NCI-H128 (cell line): Measurements from ENCODE around the gene RGS12.

ENCODE experiments used
- DNase-seq: peaks from one replicate; lab custom pipeline; 2025; ENCODE audit not compliant: unreplicated experiment; lab: John Stamatoyannopoulos, UW

The RGS12 gene

DNA sequence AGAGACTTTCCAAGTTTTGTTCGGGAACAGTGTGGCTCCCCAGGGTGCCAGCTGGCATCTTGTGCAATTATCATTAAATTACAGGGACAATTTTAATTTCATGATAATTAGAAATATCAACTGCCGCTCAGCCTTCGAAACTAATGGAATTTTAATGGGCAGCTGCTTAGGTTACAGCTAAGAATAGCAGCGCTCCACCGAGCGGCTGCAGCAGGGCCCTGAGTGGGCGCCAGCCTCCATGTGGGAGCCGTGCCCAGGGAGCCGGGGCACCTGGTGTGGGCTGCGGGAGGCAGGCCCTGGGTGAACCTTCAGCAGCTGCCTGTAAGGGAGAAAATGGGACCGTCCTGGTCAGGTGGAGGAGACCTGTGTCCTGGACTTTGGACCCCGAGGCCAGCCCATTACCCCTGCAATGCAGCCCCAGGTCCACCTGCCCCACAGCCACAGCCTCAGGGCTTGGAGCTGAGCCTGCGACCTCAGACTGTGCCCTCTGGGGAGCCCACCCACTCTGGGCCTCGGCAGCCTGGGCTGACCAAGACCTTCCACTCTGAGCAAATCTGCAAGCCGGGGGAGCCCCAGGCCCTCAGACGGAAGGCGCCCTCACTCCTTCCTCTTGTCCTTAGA is 22.7 kb upstream of the RGS12 start:
- DNase-seq = no peak

DNA sequence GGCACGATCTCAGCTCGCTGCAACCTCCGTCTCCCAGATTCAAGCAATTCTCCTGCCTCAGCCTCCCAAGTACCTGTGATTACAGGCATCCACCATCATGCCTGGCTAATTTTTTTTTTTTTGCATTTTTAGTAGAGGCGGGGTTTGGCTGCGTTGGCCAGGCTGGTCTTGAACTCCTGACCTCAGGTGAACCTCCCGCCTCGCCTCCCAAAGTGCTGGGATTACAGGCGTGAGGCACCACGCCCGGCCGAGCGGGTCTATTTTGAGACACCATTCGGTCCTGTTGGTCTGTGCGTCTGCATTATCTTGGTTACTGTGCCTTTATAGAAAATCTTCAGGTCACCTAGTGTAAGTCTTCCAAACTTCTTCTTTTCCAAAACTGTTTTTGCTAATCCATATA is 21.7 kb upstream of the RGS12 start:
- DNase-seq = no peak

DNA sequence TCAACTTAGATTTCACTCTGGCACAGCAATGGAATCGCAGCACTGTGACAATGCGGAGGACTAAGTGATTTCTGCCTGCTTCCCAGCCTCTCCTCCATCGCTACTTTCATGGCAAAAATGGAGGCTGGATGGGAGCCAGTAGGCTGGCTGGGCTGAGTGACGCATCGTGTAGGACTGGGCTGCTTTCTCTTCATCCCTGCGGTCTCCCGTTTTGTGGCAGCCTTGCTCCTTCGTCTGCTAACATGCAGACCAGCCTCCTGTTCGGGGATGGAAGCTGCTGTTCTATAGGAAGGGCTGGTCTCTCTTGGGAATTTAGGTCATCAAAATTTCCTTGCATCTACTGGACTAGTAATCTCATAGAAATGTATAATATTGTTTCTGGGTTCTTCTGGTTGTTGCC is 15.8 kb upstream of the RGS12 start:
- no peak for DNase-seq

DNA sequence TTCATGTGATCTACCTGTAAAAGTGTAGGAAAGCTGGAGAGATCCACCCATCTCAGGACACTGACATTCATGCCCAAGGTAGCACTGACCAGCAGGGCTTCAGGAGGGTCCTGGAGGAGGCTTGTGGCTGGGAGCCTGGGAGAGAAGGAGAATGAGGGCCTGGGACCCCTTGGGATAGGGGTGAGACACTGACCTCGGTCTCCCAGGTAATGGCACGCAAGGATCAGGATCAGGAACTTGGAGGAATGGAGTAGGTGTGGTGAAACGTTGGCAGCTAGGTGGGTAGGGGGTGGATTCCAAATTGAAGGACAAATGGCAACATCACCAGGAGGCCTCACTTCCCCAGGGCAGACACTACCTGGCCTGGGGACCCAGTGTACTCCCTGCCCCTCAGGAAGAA is 12.4 kb upstream of the RGS12 start:
- DNase-seq = no peak

DNA sequence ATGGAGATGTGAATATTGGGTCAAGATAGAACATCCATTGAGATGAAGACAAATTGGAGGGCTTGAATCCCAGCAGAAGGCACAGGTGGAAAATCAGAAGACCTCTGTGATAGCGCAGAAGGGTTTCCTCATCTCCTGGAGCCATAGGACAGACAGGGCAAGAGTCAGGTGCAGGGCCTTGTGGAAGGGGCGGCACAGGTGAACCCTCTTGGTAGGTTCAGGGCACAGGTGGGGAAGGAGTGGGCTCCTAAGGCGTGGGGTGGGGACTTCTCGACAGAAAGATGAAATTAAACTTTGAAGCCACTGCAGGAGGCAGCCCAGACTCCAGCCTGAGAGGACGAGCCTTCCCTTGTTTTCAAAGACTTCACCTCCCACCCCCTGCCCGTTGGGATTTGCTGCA is 9.3 kb upstream of the RGS12 start:
- no peak for DNase-seq

DNA sequence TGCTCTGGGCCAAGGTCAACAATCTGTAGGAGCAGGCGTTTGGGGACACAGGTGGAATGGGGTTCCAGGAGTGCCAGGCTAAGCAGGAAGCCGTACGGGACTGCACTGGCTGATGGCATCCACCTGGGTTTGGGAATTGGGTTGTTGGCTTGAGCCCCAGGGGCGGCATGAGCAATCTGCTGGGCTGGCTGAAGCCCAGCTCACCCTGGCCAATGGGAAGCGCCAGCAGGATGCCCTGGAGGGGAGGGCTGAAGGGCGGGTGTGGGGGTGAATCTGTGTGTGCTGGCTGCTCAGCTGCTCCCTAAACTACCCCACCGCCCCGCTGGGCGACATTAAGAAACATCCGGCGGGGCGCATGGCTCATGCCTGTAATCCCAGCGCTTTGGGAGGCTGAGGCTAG is 8.9 kb upstream of the RGS12 start:
- no peak for DNase-seq

DNA sequence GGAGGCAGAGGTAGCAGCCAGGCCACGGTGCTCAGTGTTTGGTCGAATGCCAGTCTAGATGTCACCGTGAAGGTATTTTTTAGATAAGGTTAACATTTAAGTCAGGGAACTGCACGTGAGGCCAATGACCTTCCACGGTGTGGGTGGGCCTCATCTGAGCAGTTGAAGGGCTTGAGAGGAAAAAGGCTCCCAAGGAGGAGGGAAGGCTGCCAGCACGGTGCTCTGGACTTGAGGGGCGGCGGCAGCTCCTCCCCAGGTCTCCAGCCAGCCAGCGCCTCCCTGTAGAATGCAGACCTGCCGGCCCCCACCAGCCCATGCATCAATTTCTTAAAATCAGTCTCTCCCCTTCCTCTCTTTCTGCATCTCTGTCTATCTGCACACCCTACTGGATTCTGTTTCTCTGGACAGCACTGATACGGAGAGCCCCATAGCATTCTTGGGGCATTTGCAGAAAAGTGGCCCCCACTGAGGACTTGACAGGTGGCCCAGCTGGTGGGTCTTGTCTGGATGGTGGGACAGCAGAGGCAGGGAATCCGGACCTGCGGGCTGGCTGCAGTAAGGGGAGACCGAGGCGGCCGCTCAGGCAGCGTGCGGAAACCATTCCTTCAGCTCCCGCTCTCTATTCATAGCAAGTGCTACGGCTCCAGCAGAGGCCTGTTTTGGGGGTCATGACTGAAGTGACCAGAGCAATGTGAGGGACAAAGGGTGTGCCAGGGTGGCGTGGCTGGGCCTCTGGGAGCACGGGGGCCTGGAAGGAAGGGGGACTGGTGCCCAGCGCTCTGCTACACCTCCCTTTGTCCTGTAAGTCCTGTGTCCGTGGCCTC is 7.9 kb upstream of the RGS12 start:
- DNase-seq = no peak

DNA sequence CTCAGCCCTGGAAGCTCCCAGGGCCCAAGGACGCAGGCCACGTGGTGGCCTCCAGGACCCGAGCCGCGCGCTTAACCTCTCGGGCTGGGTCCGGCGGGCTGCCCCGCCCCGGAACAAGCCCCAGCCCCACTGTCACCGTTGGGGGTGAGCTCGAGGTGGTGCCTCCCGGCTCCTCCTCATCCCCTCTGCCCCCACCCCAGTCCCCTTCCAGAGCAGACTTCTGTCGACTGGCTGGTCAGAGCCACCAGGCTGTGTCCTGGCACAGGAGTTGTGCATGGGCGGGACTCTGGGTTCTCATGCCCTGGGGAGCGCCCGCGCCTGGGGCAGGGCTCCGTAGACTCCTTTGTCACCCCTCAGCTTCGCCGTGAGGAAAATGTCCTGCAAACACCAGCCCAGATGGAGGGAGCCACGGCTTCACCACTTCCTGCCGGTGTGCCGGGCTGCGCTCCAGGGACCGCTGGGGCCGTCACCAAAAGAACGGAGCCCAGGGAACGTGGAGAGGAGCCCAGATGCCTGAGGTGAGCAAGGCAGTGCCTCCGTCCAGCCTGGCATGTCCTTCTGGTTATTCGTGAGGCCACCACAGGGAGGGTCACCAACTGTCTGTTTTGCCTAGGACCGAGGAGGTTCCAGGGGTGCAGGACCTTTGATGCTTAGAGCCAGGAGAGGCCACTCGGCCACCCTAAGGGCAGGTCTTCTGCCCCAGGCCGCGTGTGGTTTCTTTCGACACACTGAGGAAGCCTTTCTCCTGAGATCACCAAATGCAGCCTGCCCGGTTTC is 7.1 kb upstream of the RGS12 start:
- no peak for DNase-seq

DNA sequence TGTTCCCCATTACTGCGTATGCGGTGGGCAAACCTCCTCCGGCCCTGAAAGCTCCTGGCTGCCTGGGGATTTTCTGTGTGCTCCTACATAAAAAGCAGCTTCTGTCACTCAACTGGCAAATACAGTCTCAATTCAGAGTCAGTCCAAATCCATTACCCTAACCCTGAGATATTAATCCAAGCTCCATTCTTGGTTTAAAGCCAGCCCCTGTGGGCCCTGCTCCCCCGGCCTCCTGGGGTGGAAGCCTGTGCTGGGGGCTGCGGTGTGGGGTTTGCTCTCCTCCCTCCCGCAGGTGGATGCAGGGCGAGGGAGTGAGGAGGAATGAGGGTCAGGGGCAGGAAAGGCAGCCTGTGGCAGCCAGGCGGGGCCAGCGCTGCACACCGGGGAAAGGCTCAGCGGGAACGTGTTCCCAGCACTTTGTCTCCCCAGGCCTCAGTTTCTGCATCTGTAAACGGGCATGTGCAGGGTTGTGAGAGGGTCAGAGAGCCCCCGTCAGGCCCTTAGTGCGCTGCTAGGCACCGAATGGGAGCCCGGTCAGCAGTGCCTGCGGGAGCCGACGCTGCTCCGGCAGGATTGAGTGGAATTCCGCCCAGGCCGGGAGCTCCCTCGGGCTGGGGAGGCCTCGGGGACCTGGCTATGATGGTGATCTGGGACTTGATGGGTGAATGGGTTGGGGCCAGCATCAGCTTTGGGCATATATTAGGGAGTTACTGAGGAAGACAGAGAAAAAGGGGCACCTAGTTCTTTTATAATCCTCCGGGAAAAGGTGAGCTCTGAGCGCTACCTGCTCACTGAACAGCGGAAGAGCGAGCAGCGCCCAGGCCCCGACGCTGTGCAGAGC is 6.3 kb upstream of the RGS12 start:
- no peak for DNase-seq

DNA sequence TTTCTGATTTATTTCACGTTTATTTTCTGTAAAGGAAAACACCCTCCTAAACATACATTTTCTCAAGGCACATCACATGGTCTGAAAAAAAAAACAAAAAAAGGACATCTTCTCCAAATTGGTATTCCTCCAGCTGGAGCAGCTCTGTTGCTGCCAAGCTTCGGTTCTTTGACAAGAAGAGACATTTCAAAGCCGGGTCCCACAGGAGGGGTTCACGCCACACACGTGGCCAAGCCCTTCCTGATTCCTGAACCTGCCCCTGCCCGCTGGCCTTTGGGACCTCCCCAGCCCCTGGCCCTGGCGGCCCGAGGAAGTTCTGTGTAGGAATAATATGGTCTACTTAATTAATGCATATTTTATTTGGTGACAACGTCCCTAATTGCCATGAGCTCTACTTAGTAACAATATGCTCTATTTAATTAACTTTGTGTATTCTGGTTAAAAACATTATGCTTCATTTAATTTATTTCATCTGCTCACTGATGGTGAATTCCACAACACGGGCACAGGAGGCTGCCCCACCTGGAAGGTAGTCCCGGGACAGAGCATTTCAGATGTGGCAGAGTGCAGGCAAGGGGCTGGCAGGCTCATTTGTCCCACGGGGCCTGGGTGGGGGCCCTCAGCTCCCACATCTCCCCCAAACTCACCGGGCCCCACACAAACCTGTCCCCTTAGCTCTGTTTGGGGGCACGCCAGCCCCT is 5.4 kb upstream of the RGS12 start:
- no peak for DNase-seq

DNA sequence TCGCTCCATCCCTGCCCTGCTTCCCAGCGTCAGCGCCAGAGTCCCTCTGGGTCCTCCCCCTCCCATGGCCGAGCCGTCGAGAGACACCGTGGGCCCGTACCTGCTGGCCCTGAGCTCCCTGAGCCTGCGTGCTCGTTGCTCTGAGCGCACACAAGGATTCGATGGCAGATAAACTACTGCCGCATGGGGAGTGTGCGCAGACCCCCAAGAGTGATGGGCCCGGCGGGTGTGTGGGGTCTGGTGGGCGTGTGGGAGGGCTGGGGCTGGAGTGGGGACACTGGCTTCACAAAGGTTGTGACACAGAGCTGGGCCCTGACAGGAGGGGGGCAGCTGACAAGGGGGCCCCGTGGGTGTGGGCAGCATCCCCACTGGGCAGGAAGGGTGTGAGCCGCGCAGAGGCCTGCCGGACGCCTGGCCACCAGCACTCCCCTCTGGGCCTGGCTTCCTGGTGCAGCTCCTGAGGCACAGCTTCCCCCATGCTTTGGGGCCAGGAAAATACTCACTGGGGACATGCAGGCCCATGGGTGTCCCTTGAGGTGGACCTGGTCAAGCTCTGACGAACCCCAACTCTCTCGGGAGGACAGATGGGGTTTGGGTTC is 4.8 kb upstream of the RGS12 start:
- no peak for DNase-seq

DNA sequence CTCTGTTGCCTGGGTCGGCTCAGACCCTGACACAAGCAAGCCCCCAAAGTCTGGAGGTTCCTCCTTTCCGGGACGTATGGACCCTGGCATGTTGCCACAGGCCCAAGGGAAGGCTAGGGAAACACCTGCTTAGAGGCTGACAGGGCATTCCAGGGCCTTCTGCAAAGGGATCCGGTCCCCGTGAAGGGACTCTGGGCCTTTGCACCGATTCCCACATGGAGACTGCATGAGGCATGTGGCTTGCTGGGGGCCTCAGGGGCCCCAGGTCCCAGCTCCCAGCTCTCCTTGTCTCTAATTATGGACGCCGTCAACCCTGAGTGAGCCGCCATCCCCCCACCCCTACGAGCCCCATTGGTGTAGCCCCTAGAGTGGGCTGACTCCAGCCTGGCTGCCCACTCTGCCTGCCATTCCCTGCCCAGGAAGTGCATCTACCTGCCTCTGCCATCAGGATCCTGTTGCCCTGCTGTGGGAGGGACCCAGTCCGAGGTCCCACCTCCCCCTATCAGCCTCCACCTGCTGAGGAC is 4.2 kb upstream of the RGS12 start:
- DNase-seq = no peak

DNA sequence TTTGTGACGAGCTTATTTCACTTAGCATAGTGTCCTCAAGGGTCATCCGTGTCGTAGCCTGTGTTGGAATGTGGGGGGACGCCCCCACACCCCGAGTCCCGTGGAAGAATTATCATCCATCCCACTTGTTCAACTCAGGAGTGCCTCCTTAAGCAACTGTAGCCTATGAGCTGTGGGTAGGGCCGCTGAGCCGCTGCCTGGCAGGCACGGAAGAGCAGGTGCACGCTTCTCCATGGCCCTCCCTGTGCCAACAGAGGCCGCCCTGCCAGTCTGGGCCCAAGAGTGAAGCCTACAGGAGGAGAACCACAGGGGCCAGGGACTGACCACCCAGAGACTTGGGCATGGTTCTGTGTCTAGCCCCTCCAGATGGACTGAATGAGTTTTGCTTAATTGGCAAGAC is 2.3 kb upstream of the RGS12 start:
- DNase-seq = no peak

DNA sequence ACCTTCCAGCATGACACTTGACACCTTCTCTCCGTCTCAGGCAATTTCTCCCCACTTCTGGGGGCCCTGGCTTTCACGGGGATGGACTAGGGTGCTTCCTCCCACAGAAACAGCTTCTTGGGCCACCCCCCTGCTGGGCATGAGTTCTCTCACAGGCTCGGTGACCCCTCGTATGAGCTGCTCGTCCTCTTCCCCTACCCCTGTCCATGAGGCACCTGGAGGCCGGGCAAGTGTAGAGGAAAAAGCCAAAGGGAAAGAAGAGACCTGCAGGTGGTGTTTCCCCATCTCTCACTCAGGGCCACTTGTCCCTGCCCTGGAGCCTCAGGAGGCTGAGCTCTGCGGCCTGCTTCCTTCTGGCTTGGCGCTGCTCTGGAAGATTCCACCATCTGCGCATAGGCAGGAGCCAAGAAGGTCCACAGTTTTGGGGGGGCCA is 1.9 kb upstream of the RGS12 start:
- no peak for DNase-seq

DNA sequence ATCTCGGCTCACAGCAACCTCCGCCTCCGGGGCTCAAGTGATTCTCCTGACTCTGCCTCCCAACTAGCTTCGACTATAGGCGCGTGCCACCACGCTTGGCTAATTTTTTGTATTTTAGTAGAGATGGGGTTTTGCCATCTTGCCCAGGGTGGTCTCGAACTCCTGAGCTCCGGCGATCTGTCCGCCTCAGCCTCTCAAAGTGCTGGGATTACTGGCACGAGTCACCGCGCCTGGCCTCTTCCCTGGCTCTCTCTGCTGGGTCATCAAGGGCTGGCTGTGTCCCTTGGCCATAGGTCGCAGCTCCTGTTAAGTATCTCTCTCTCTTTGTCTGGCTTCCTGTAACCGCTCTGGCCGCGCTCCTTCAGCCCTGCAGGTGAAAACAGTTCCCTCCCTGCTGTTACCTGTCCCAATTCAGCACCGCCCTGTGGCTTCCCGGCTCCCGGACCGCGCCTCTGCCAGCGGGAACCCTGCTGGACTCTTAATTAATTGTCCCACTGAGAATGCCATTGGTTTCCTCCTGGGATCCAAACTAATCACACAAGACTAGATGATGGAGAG is 1.3 kb upstream of the RGS12 start:
- no peak for DNase-seq

DNA sequence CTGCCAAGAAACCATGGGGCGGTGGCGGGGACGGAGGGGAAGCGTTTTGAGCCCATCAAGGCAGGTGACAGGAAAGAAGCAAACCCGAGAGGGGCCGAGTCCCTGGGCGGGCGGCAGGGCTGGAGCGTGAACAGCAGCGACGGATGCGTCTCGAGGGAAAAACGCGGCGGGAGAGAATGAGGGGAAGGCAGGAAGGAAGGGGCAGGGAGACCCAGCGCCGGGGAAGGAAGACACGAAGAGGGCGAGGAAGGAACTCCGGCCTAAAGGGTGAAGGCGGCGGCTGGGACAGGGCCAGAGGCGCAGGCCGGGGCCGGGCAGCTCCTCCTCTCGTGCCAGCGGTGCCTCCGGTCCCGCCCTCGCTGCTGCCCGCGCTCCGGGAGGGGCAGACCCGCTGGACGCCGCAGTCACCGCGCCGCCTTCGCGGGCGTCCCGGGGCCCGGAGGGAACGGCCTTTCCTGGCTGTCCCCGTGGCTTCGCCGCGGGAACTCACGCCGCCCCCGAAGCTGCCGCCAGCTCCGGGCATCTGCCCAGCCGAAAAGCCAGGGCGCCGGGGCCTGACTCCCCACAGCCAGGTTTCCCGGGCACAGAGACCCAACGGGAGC is 751 bp upstream of the RGS12 start:
- DNase-seq = no peak

DNA sequence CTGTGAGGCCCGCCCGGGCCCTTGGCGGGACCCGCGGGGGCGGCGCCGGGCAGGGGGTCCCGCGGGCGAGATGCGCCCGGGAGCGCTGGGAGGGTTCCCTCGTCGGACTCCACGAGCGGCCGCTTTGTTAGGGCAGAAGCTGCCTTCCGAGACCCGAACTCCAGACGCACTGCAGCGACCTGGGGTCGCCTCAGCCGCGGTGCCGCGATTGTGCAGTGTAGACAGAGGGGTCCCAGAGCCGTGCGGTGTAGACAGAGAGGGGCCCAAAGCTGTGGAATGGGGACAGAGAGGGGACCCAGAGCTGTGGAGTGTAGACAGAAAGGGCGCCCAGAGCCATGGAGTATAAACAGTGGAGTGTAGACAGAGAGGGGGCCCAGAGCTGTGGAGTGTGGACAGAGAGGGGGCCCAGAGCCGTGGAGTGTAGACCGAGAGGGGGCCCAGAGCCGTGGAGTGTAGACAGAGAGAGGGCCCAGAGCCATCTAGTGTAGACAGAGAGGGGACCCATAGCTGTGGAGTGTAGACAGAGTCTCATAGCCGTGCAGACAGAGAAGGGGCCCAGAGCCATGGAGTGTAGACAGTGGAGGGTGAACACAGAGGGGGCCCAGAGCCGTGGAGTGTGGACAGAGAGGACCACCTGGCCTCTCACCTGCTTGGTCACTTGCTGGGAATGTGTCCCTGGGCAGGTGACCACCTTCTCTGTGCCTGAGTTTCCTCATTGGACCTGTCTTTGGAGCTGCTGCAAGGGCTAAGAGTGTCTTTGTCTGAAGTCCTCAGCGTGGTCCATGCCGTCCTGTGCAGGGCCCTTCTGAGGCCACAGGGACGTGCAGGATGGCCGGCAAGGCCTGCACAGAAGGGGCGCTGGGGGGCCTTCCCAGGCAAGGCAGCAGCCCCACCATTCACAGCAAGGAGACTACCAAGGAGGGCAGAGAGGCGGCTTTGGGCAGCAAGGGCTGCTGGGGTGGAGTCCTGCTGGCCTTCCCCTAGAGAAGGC is 875 bp downstream of the RGS12 start:
- DNase-seq = no peak
